Pancreas (tissue), 10 donors: Measurements from ENCODE around the gene RPS6KA5. TPM values are rescaled to one million over a fixed set of nuclear protein-coding genes. Genes with fewer than 3 reads are reported as not detected.

Experiments
- ATAC-seq, 4 donors: fragments of 200-7000 bp; cut with Tn5 transposase; one replicate each; pipeline versions ENCODE4 v1.8.0 to v1.9.1; 2020; ENCODE audit warnings: mild to moderate bottlenecking in 4 of 4, moderate library complexity in 4 of 4
- DNase-seq, 6 donors: peaks; one replicate each; pipeline ENCODE4 v3.0.0-alpha.2; 2020
- FAIRE-seq: peaks from 2 replicates; lab custom pipeline; 2012; peaks lifted over from hg19 to GRCh38; lab: Jason Lieb, UNC
- H3K27ac ChIP-seq, 4 donors: fragments of 200-600 bp; sonication (generic); 1 replicate in 3 of 4; 2 replicates in 1 of 4; pipeline versions ENCODE4 v1.5.0 to v1.8.0; 2020
- H3K27me3 ChIP-seq, 4 donors: fragments of 200-600 bp; one replicate each; pipeline ENCODE4 v1.8.0; 2021
- H3K36me3 ChIP-seq, 3 donors: fragments of 200-600 bp; sonication (generic) in 1 of 3; one replicate each; pipeline versions ENCODE4 v1.5.0 to v1.8.0; 2020 to 2021
- H3K4me1 ChIP-seq, 3 donors: fragments of 200-600 bp; one replicate each; pipeline ENCODE4 v1.8.0; 2021
- H3K4me3 ChIP-seq, 4 donors: fragments of 200-600 bp; sonication (generic) in 2 of 4; one replicate each; pipeline versions ENCODE4 v1.5.0 to v1.8.0; 2020 to 2021
- H3K9me3 ChIP-seq, 4 donors: fragments of 200-600 bp; one replicate each; pipeline ENCODE4 v1.8.0; 2021
- WGBS, 2 donors: extraction: QIAGEN DNeasy Blood & Tissue Kit; methylation state at CpG; one replicate each; pipeline ENCODE4 v1.1.7; 2013; 5-methylcytosine and 5-hydroxymethylcytosine counted together
- intact Hi-C, 3 donors: fragments of 100-400 bp; cut with DNase I; formaldehyde crosslinking; loops; one replicate each; pipeline versions ENCODE4 v1.11.1 to v1.14.2; 2022
- polyA plus RNA-seq, 2 donors: library from polyadenylated mRNA; stranded (reverse); fragments of 200-250 nt; gene quantifications; one replicate each; pipeline ENCODE4 v1.2.3, GENCODE V29; 2013
- total RNA-seq, 6 donors: library from RNA; stranded (reverse); fragmentation: NEBNext Ultra II Directional in 4 of 6; extraction: Animal tissue kit (Norgen Biotek cat#: 25700) in 4 of 6; gene quantifications; one replicate each; pipeline versions ENCODE4 v1.2.1 to v1.2.4, GENCODE V29; 2021 to 2023
- TF ChIP-seq, protein P1 (sequence below), 4 donors: fragments of 200-600 bp; sonication (generic) in 3 of 4; IDR thresholded peaks; one replicate each; pipeline versions ENCODE4 v1.5.0 to v1.8.0; 2021; ENCODE audit warnings: antibody characterized with exemption in 4 of 4
- donor health status: healthy with polysubstance abuse.
- donor health status: DM: no; HTN: no; CAD: no; lungs with moderate emphysema.
- donor health status: DM: no; HTN: no; CAD: no.
- donor health status: control.
- donor health status: control.
- donor health status: Bipolar disorder and iron deficiency.
- donor health status: DM: yes; HTN: yes; CAD: no.
- donor health status: DM: no; HTN: no; CAD: no.
- donor health status: DM: no; HTN: no; CAD: no.
- donor health status: DM: yes; HTN: yes; CAD: no.

The RPS6KA5 gene
- total and polyA plus RNA-seq, 8 donors, result 0.95 to 3.5 (median 2.8) TPM

DNA sequence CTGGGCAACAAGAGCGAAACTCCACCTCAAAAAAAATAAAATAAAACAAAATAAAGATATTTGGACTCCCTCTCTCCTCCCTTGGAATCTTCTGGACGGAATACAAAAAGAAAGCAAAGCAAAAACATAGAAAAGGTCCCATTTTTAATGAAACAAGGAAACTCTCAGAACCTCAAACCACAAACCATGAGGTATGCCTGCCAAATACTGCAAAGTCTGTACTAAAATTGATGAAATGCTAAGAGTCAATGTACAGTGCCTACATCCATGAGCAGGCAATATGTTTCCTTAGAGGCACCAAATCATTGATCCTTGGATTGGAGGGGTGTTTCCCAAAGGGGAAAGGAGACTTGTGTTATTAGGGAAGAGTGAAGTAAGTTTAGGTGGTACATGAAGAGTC is 8.2 kb upstream of the RPS6KA5 start:
- no peaks in the 10 kb centered on the region for H3K9me3 ChIP-seq
- WGBS, 2 donors, result 89 to 92% methylated on average over 2 of the region's 2 CpGs
- no peaks in the 10 kb centered on the region for H3K27me3 ChIP-seq
- ATAC-seq (no peak), DNase-seq (no peak), FAIRE-seq (no peak)
- H3K36me3 ChIP-seq, result no peaks in the 10 kb centered on the region
- TF ChIP-seq, protein P1, sequence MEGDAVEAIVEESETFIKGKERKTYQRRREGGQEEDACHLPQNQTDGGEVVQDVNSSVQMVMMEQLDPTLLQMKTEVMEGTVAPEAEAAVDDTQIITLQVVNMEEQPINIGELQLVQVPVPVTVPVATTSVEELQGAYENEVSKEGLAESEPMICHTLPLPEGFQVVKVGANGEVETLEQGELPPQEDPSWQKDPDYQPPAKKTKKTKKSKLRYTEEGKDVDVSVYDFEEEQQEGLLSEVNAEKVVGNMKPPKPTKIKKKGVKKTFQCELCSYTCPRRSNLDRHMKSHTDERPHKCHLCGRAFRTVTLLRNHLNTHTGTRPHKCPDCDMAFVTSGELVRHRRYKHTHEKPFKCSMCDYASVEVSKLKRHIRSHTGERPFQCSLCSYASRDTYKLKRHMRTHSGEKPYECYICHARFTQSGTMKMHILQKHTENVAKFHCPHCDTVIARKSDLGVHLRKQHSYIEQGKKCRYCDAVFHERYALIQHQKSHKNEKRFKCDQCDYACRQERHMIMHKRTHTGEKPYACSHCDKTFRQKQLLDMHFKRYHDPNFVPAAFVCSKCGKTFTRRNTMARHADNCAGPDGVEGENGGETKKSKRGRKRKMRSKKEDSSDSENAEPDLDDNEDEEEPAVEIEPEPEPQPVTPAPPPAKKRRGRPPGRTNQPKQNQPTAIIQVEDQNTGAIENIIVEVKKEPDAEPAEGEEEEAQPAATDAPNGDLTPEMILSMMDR (IDR thresholded peaks at IDR 0.05), result no peak
- intact Hi-C loops, result no loop called here
- no peaks in the 10 kb centered on the region for H3K4me1 ChIP-seq
- no peak overlapping the region for H3K27ac ChIP-seq
- no peak overlapping the region for H3K4me3 ChIP-seq

DNA sequence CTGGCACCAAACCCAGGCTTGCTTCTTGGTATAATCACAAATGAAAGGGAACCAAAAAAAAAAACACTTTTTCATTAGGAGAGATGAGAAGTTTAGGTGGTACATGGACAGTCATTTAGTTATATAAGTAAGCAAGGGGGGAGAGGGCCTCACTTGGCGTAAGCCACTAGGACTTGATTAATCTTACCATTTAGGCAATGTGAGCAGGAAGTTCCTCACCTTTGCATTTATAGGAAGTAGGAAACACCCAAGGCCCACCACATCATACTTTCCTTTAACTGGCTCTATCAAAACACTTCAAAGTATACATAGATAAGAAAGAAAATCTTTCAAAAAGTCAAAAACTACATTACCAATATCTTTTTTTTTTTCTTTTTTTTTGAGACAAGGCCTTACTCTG is 6.7 kb upstream of the RPS6KA5 start:
- FAIRE-seq, result no peak
- intact Hi-C loops, result no loop called here
- H3K36me3 ChIP-seq, result no peaks in the 10 kb centered on the region
- H3K27me3 ChIP-seq, result no peaks in the 10 kb centered on the region
- H3K4me1 ChIP-seq, result no peaks in the 10 kb centered on the region
- no peaks in the 10 kb centered on the region for H3K9me3 ChIP-seq
- no peak for ATAC-seq
- H3K27ac ChIP-seq, result no peak overlapping the region
- WGBS, 2 donors, result 94 to 97% methylated on average over 1 of the region's 1 CpG
- H3K4me3 ChIP-seq, result no peak overlapping the region
- TF ChIP-seq, protein P1 (IDR thresholded peaks at IDR 0.05), result no peak
- DNase-seq, result no peak

DNA sequence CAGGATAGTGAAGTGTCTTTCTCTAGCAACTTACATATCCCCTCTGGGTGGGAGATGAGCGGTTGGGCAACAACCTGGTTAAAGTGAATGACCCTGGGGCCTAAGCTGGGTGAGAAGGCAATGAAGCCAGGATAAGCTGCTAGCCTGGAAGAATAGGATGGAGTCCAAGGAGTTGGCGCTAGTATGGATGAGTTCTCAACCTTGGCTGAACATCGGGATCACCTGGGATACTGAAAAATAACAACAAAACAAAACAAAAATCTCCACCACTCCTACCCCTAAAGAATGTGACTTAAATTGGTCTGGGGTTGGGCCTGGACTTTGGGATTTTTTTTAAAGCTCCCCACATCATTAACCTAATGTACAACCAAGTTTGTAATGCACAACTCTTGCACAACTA is 4.8 kb upstream of the RPS6KA5 start:
- no peak for DNase-seq
- no peak for FAIRE-seq
- Histone ChIP-seq H3K27ac (no peak overlapping the region), H3K36me3 (no peaks in the 10 kb centered on the region), H3K4me1 (peaks cover 0 to 4% (median 0%) of the 10 kb centered on the region in 3 donors), H3K4me3 (no peak overlapping the region), H3K9me3 (no peaks in the 10 kb centered on the region), H3K27me3 (no peaks in the 10 kb centered on the region)
- intact Hi-C loops, result no loop called here
- no peak for ATAC-seq
- 70 to 79% methylated on average over 3 of the region's 3 CpGs for WGBS, 2 donors
- TF ChIP-seq, protein P1 (IDR thresholded peaks at IDR 0.05), result no peak

DNA sequence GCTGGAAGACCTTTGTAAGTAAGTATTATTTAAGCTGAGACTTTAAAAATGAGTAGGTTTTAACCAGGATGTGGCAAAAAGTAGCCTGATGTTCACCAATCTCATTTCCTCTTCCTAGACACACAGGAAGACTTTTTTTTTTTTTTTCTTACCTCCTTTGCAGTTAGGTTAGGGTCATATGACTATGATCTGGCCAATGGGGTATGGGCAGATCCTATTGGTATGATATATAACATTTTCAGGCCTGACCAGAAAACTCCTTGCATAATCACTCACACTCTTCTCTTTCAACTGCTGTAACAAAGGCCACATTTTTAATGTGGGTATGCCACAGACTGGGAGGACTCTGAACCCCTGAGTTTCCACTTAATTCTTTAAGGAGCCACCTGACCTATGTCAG is 2.7 kb upstream of the RPS6KA5 start:
- no peaks in the 10 kb centered on the region for H3K27me3 ChIP-seq
- no peaks in the 10 kb centered on the region for H3K36me3 ChIP-seq
- ATAC-seq (no peak), DNase-seq (no peak), FAIRE-seq (no peak)
- H3K9me3 ChIP-seq, result no peaks in the 10 kb centered on the region
- no peak overlapping the region for H3K27ac ChIP-seq
- peaks cover 0 to 8% (median 0%) of the 10 kb centered on the region in 3 donors for H3K4me1 ChIP-seq
- no peak overlapping the region for H3K4me3 ChIP-seq
- intact Hi-C loops, result no loop called here
- TF ChIP-seq, protein P1 (IDR thresholded peaks at IDR 0.05), result no peak

DNA sequence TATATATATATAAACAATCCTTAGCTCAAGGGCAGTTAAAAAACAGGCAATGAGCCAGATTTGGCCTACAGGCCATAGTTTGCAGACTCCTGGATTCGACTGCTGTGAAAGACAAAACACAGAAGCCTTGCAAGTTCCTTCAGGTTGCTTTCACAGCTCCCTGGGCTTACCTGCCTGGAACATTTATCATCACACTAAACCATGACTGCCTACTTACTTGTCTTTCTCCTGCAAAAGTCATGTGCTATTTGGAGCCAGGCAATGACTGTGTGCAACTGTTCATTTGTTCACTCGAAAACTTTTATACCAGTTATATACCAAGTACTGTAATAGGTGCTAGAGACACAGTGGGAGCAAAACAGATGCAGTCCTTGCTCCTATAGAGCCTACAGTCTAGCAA is 2.2 kb upstream of the RPS6KA5 start:
- ATAC-seq (no peak), DNase-seq (no peak), FAIRE-seq (no peak)
- no peak overlapping the region for H3K27ac ChIP-seq
- intact Hi-C loops, result no loop called here
- no peaks in the 10 kb centered on the region for H3K9me3 ChIP-seq
- H3K4me1 ChIP-seq, result peaks cover 0 to 8% (median 0%) of the 10 kb centered on the region in 3 donors
- H3K4me3 ChIP-seq, result no peak overlapping the region
- TF ChIP-seq, protein P1 (IDR thresholded peaks at IDR 0.05), result no peak
- H3K27me3 ChIP-seq, result no peaks in the 10 kb centered on the region
- 74 to 83% methylated on average over 2 of the region's 2 CpGs for WGBS, 2 donors
- H3K36me3 ChIP-seq, result no peaks in the 10 kb centered on the region
